Calu3 (cell line): ENCODE data around the gene KIF23. TPM values are rescaled to one million over a fixed set of nuclear protein-coding genes. Genes with fewer than 3 reads are reported as not detected.

Experiments
- BruUV-seq: library from RNA; stranded (reverse); fragments of 400-500 nt; replicated peaks from 2 replicates; lab custom pipeline; 2021; lab: Mats Ljungman, UMichigan
- CTCF ChIA-PET: fragments of 300-600 bp; sonication (Branson Sonifier 250); formaldehyde crosslinking; loops from one replicate; lab custom pipeline; 2022; ENCODE audit warnings: antibody characterized with exemption; lab: Charles Lee
- DNase-seq: peaks from one replicate; pipeline ENCODE4 v3.0.0; 2022
- H3K27ac Mint-ChIP-seq: one replicate; pipeline ENCODE4 v1.8.0; 2022; ENCODE audit warnings: mixed read lengths; ENCODE audit not compliant: unreplicated experiment
- H3K27me3 Mint-ChIP-seq: one replicate; pipeline ENCODE4 v1.8.0; 2022; ENCODE audit warnings: mixed read lengths; ENCODE audit not compliant: unreplicated experiment
- H3K36me3 Mint-ChIP-seq: one replicate; pipeline ENCODE4 v1.8.0; 2022; ENCODE audit warnings: mild to moderate bottlenecking, moderate library complexity, mixed read lengths; ENCODE audit not compliant: insufficient read depth, unreplicated experiment
- H3K4me1 Mint-ChIP-seq: one replicate; pipeline ENCODE4 v1.8.0; 2022; ENCODE audit warnings: mild to moderate bottlenecking, low read depth, mixed read lengths; ENCODE audit not compliant: unreplicated experiment
- H3K4me3 Mint-ChIP-seq: one replicate; pipeline ENCODE4 v1.8.0; 2022; ENCODE audit warnings: mild to moderate bottlenecking, low read depth, moderate library complexity, mixed read lengths; ENCODE audit not compliant: unreplicated experiment
- H3K9me3 Mint-ChIP-seq: one replicate; pipeline ENCODE4 v1.8.0; 2022; ENCODE audit warnings: low read depth, mixed read lengths; ENCODE audit not compliant: unreplicated experiment
- CTCF ChIP-seq: fragments of 200-600 bp; IDR thresholded peaks from one replicate; pipeline ENCODE4 v1.8.0; 2022; ENCODE audit warnings: antibody characterized with exemption; ENCODE audit not compliant: unreplicated experiment
- intact Hi-C: fragments of 100-400 bp; cut with micrococcal nuclease; formaldehyde crosslinking; loops from one replicate; pipeline ENCODE4 v1.10.0; 2022; ENCODE audit not compliant: unreplicated experiment
- total RNA-seq: library from RNA; stranded (reverse); gene quantifications from 2 replicates; pipeline ENCODE4 v1.2.3, GENCODE V29; 2022

KIF23 gene
- total RNA-seq, 1 experiment from 2014 or later: 108 TPM

GRCh38 chr15:69389426-69389825, 24.7 kb upstream of the KIF23 start:
- no peak for DNase-seq
- CTCF ChIA-PET: interaction anchor here (0.7 kb wide), 1 partner anchor 340 kb away, joined by 5 read pairs; no protein-coding TSS in a partner anchor
- Mint-ChIP-seq H3K4me1 (peaks cover 24% of the 10 kb centered on the region), H3K4me3 (no peak overlapping the region), H3K27me3 (no peaks in the 10 kb centered on the region), H3K9me3 (no peaks in the 10 kb centered on the region), H3K27ac (no peak overlapping the region), H3K36me3 (no peaks in the 10 kb centered on the region)
- intact Hi-C loops: no loop called here
- BruUV-seq: no TSS peak
- no peak for TF ChIP-seq CTCF

GRCh38 chr15:69390575-69390974, 23.6 kb upstream of the KIF23 start:
- Mint-ChIP-seq H3K27me3 (no peaks in the 10 kb centered on the region), H3K4me1 (peaks cover 29% of the 10 kb centered on the region), H3K4me3 (no peak overlapping the region), H3K27ac (no peak overlapping the region), H3K9me3 (no peaks in the 10 kb centered on the region), H3K36me3 (no peaks in the 10 kb centered on the region)
- BruUV-seq: no TSS peak
- intact Hi-C loops: loop anchor here (5.0 to 10.0 kb wide), 2 partner anchors 103 to 226 kb away; partner anchors contain the start of gene GLCE
- CTCF ChIA-PET: interaction anchor here (0.6 to 0.7 kb wide), 2 partner anchors 230 to 808 kb away, joined by 3 read pairs; no protein-coding TSS in a partner anchor
- DNase-seq: no peak
- TF ChIP-seq CTCF: no peak

- no peak overlapping the region for H3K27ac Mint-ChIP-seq
- CTCF ChIA-PET: interaction anchor here (0.7 to 1.7 kb wide), 2 partner anchors 230 to 807 kb away, joined by 3 to 5 read pairs; no protein-coding TSS in a partner anchor
Observed at GRCh38 chr15:69391046-69391757, 22.9 kb upstream of the KIF23 start.

GRCh38 chr15:69392352-69392751, 21.8 kb upstream of the KIF23 start:
- peaks cover 29% of the 10 kb centered on the region for H3K4me1 Mint-ChIP-seq
- no peaks in the 10 kb centered on the region for H3K9me3 Mint-ChIP-seq
- no peaks in the 10 kb centered on the region for H3K27me3 Mint-ChIP-seq
- H3K27ac Mint-ChIP-seq: no peak overlapping the region
- CTCF ChIA-PET: interaction anchor here (1.7 to 3.3 kb wide), 2 partner anchors 231 to 333 kb away, joined by 5 to 9 read pairs; no protein-coding TSS in a partner anchor
- no peaks in the 10 kb centered on the region for H3K36me3 Mint-ChIP-seq
- BruUV-seq: no TSS peak
- intact Hi-C loops: loop anchor here (5.0 to 10.0 kb wide), 2 partner anchors 105 to 228 kb away; partner anchors contain the start of gene GLCE
- no peak overlapping the region for H3K4me3 Mint-ChIP-seq
- DNase-seq: no peak
- TF ChIP-seq CTCF: no peak

More at GRCh38 chr15:69391046-69391757, 22.9 kb upstream of the KIF23 start:
- intact Hi-C loops: loop anchor here (5.0 to 10.0 kb wide), 2 partner anchors 104 to 226 kb away; partner anchors contain the start of gene GLCE
- Mint-ChIP-seq H3K4me3 (no peak overlapping the region), H3K27me3 (no peaks in the 10 kb centered on the region), H3K36me3 (no peaks in the 10 kb centered on the region), H3K9me3 (no peaks in the 10 kb centered on the region), H3K4me1 (peaks cover 29% of the 10 kb centered on the region)
- BruUV-seq: no TSS peak
- no peak for TF ChIP-seq CTCF
- no peak for DNase-seq
